ENCODE data around the gene ACOT8.
A peak's percentile ranks its signal among the peaks of the same experiment; 100 is the strongest.
"Not testable (repeated sequence)": the region's sequence is repeated elsewhere in the genome, so short reads cannot be mapped to it uniquely, and the experiment has no call there.

ACOT8 gene

GRCh38 chr20:45851501-45851900 lies 5.7 kb downstream of the ACOT8 start:
- no peak for DNase-seq

DNA sequence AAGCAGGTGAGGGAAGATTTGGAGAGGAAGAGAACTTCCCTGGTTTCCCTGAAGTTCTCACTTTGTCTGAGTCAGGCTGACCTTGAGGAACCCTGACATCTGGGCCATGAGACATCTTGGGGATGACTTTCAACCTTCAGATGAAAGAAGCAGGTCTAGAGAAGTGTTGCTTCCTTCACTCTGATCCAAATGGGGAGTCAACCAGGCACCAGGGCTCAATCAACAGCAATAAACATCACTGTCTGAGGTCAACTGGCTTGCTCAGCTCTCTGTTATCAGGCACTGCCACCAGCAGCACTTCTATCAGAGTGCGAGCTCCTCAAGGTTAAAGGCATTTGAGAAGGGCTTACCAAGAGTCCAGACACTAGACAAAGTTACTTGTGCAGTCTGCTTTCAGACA lies 6.3 kb downstream of the ACOT8 start:
- no peak for DNase-seq

- DNase-seq, result no peak
Measured at GRCh38 chr20:45850238-45850637, 7.0 kb downstream of the ACOT8 start.

- no peak for DNase-seq
Measured at GRCh38 chr20:45848969-45849582, 8.1 kb downstream of the ACOT8 start.

DNA sequence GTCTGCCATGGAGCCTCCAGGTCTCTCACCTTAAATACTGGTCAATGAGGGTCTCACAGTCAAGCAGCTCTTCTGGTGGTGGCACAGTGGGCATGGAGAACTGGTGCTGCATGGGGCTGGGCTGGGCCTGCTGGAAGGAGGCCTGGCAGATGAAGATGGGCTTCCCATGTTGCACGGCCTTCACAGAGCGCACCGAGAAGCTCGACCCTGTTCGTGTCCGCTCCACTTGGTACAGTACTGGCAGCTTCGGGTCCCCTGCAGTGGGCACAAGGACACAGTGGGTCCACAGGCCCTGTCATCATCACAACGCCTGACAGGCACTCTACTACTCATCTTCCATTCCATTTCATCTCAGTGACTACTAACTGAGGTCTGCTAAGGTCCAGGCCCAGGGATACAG lies 8.8 kb downstream of the ACOT8 start:
- no peak for DNase-seq

- DNase-seq, result no peak
Measured at GRCh38 chr20:45845452-45845851, 11.7 kb downstream of the ACOT8 start.

- no peak for DNase-seq
Measured at GRCh38 chr20:45843506-45843905, 13.7 kb downstream of the ACOT8 start.

GRCh38 chr20:45842169-45842812 lies 14.9 kb downstream of the ACOT8 start:
- DNase-seq, result no peak

GRCh38 chr20:45841407-45842129 lies 15.6 kb downstream of the ACOT8 start:
- DNase-seq, result no peak

DNA sequence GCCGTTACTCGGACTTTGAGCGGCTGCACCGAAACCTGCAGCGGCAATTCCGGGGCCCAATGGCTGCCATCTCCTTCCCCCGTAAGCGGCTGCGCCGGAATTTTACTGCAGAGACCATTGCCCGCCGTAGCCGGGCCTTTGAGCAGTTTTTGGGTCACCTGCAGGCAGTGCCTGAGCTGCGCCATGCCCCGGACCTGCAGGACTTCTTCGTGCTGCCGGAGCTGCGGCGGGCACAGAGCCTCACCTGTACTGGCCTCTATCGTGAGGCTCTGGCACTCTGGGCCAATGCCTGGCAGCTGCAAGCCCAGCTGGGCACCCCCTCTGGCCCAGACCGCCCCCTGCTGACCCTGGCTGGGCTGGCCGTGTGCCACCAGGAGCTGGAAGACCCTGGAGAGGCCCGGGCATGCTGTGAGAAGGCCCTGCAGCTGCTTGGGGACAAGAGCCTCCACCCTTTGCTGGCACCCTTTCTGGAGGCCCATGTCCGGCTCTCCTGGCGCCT lies 16.4 kb downstream of the ACOT8 start:
- DNase-seq, result no peak

DNA sequence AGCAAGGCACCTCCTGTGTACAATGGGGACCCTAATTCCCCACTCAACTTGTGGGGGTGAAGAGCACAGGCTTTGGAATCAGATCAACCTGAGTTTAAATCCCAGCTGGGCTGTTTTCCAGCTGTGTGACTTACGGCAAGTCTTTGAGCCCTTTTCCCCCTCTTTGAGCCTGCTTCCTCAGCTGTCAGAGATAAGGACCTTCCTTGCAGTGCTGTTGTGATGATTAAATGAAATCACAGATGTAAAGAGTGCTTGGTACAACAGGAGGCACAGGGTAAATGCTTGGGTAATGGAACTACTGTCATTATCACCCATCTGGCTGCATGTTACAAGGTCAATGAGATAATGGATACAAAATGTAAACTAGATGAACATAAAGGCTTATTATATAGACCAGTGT lies 20.4 kb downstream of the ACOT8 start:
- no peak for DNase-seq

- DNase-seq, result no peak
Measured at GRCh38 chr20:45835825-45836224, 21.4 kb downstream of the ACOT8 start.

DNA sequence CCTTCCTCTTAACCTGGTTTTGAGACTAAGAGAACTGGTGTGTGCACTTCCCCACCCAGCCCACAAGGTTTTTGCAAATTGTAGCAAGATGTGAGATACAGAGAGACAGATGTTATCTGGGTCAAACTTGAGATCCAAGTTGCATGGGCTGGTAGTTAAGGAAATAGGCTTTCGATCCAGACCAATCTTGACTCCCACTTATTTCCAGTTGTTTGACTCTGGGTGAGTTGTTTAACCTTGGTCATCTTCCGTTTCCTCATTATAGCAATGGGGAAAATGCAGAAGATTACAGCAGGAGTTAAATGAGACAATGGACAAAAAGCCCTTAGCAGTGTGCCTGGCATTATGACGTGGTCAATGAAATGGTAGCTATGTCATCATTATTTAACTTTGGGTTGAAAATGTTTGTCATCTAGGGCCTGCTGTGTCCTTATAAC lies 21.8 kb downstream of the ACOT8 start:
- DNase-seq, result no peak

GRCh38 chr20:45834797-45835161 lies 22.4 kb downstream of the ACOT8 start:
- no peak for DNase-seq

GRCh38 chr20:45833883-45834796 lies 23.1 kb downstream of the ACOT8 start:
- DNase-seq, result no peak

- peak; percentile 23 for DNase-seq
Measured at GRCh38 chr20:45833030-45833882, 23.9 kb downstream of the ACOT8 start, which contains the start of gene SNX21. TSS of gene SNX21 (plus strand) at chr20:45833799. CDS start at chr20:45833920, 121 bp downstream.

DNA sequence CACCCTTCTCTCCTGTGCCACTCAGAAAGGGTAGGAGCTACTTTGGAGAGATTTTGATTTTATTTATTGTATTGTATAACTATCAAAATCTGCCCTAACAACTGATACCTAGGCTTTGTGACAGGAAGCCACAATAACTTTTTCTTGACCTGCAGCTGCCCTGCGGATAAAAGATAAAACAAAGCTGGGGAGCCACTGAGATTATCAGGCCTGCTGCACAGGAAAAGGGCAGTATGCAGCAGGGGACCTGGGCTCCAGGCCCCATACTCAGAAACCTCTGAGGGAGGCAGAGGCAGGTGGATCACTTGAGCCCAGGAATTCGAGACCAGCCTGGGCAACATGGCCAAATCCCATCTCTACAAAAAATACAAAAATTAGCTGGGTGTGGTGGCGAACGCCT lies 24.6 kb downstream of the ACOT8 start:
- DNase-seq, result no peak

- DNase-seq, result not testable (repeated sequence)
Measured at GRCh38 chr20:45829673-45830106, 27.5 kb downstream of the ACOT8 start.

- no peak for DNase-seq
Measured at GRCh38 chr20:45828589-45828988, 28.6 kb downstream of the ACOT8 start.

- DNase-seq, result no peak
Measured at GRCh38 chr20:45827712-45828111, 29.5 kb downstream of the ACOT8 start.

- DNase-seq, result no peak
Measured at GRCh38 chr20:45827030-45827652, 30.1 kb downstream of the ACOT8 start, which contains the start of gene TNNC2. TSS of gene TNNC2 (minus strand) at chr20:45827312. CDS start at chr20:45827248, 64 bp downstream.
